Neural cell (in vitro differentiated cells): ENCODE measurements around the gene TOR2A. TPM values are rescaled to one million over a fixed set of nuclear protein-coding genes. Genes with fewer than 3 reads are reported as not detected.
A peak's percentile ranks its signal among the peaks of the same experiment; 100 is the strongest.

Experiments used
- H2AFZ ChIP-seq: fragments of 200-600, 300-800 bp; sonication (generic), shearing (Covaris generic); 2 replicates; pipeline ENCODE4 v1.6.0; 2014; ENCODE audit warnings: low read depth, mild to moderate bottlenecking, antibody characterized with exemption, low read length, moderate library complexity
- H3F3A ChIP-seq: fragments of 200-600 bp; shearing (Covaris generic); 2 replicates; pipeline ENCODE4 v1.6.1; 2016; ENCODE audit warnings: mild to moderate bottlenecking, moderate library complexity, mixed read lengths, antibody characterized with exemption, low read length; ENCODE audit not compliant: insufficient read depth, poor library complexity, severe bottlenecking
- H3K27ac ChIP-seq: fragments of 200-600, 300-800 bp; sonication (generic), shearing (Covaris generic); 2 replicates; pipeline ENCODE4 v1.5.1; 2014; ENCODE audit warnings: mild to moderate bottlenecking, low read length, moderate library complexity
- H3K27me3 ChIP-seq: fragments of 300-800, 200-600 bp; sonication (generic), shearing (Covaris generic); 2 replicates; pipeline ENCODE4 v1.6.0; 2014; ENCODE audit warnings: mild to moderate bottlenecking, low read depth, low read length, moderate library complexity; ENCODE audit not compliant: insufficient read depth
- H3K36me3 ChIP-seq: fragments of 300-800, 200-600 bp; sonication (generic), shearing (Covaris generic); 2 replicates; pipeline ENCODE4 v1.5.1; 2014; ENCODE audit warnings: mild to moderate bottlenecking, antibody characterized with exemption, low read length, moderate library complexity; ENCODE audit not compliant: insufficient read depth
- H3K4me2 ChIP-seq: fragments of 300-800, 200-600 bp; sonication (generic), shearing (Covaris generic); 2 replicates; pipeline ENCODE4 v1.6.0; 2014; ENCODE audit warnings: mild to moderate bottlenecking, low read length
- H3K4me3 ChIP-seq: fragments of 300-800, 200-600 bp; sonication (generic), shearing (Covaris generic); 2 replicates; pipeline ENCODE4 v1.5.1; 2014; ENCODE audit warnings: mild to moderate bottlenecking, low read length, moderate library complexity
- H3K79me2 ChIP-seq: fragments of 200-600 bp; shearing (Covaris generic); replicated peaks from 2 replicates; pipeline ENCODE4 v1.6.0; 2014; ENCODE audit warnings: mild to moderate bottlenecking, low read length, moderate library complexity; ENCODE audit not compliant: insufficient read depth
- H3K9ac ChIP-seq: fragments of 300-800, 200-600 bp; sonication (generic), shearing (Covaris generic); 2 replicates; pipeline ENCODE4 v1.6.1; 2016; ENCODE audit warnings: mild to moderate bottlenecking, low read length, mixed read lengths
- H3K9me2 ChIP-seq: fragments of 200-600 bp; shearing (Covaris generic); 2 replicates; pipeline ENCODE4 v1.6.1; 2016; ENCODE audit warnings: mild to moderate bottlenecking, low read length, mixed read lengths; ENCODE audit not compliant: insufficient read depth
- H3K9me3 ChIP-seq: fragments of 200-600, 300-800 bp; sonication (generic), shearing (Covaris generic); 2 replicates; pipeline ENCODE4 v1.6.1; 2016; ENCODE audit warnings: mild to moderate bottlenecking, mixed run types, low read length, moderate library complexity, mixed read lengths
- H4K20me1 ChIP-seq: fragments of 200-600 bp; shearing (Covaris generic); 2 replicates; pipeline ENCODE4 v1.6.1; 2016; ENCODE audit warnings: mild to moderate bottlenecking, mixed run types; ENCODE audit not compliant: insufficient read depth
- EP300 ChIP-seq: fragments of 450-650 bp; conservative IDR thresholded peaks from 2 replicates; pipeline ENCODE4 v1.6.1; 2014; ENCODE audit warnings: antibody characterized with exemption, mild to moderate bottlenecking, moderate library complexity; ENCODE audit not compliant: poor library complexity, severe bottlenecking
- EZH2 ChIP-seq: fragments of 200-600, 300-800 bp; shearing (Covaris generic), sonication (generic); IDR thresholded peaks from 2 replicates; pipeline ENCODE4 v1.6.1; 2014; ENCODE audit warnings: antibody characterized with exemption, low read length, borderline replicate concordance, mild to moderate bottlenecking; ENCODE audit not compliant: insufficient read depth, poor library complexity, severe bottlenecking
- MXI1 ChIP-seq: fragments of 450-650 bp; conservative IDR thresholded peaks from 2 replicates; pipeline ENCODE4 v1.6.1; 2014; ENCODE audit warnings: antibody characterized with exemption, mild to moderate bottlenecking; ENCODE audit not compliant: poor library complexity, severe bottlenecking
- POLR2AphosphoS5 ChIP-seq: IDR thresholded peaks from 2 replicates; pipeline ENCODE4 v1.6.1; 2012
- RAD21 ChIP-seq: fragments of 450-650 bp; conservative IDR thresholded peaks from 2 replicates; pipeline ENCODE4 v1.6.1; 2014; ENCODE audit warnings: antibody characterized with exemption, mild to moderate bottlenecking, moderate library complexity
- SMC3 ChIP-seq: fragments of 450-650 bp; conservative IDR thresholded peaks from 2 replicates; pipeline ENCODE4 v1.6.1; 2014; ENCODE audit warnings: antibody characterized with exemption, mild to moderate bottlenecking, moderate library complexity; ENCODE audit not compliant: poor library complexity
- TAF1 ChIP-seq: IDR thresholded peaks from 2 replicates; pipeline ENCODE4 v1.6.1; 2012; ENCODE audit warnings: low read depth
- polyA plus RNA-seq: library from polyadenylated mRNA; depleted of rRNA; stranded (reverse); fragments of >200 nt; gene quantifications from 2 replicates; pipeline ENCODE4 v1.2.3, GENCODE V29; 2014
- TF ChIP-seq, protein P1 (sequence below): fragments of 450-650 bp; IDR thresholded peaks from 2 replicates; pipeline ENCODE4 v1.5.1; 2014; ENCODE audit warnings: antibody characterized with exemption, mild to moderate bottlenecking, moderate library complexity; ENCODE audit not compliant: poor library complexity, severe bottlenecking
- TF ChIP-seq, protein P2 (sequence below): IDR thresholded peaks from 2 replicates; pipeline ENCODE4 v1.6.1; 2012; ENCODE audit warnings: borderline replicate concordance

The TOR2A gene
- polyA plus RNA-seq, 1 donor from 2014 or later, result 59.7 TPM

DNA sequence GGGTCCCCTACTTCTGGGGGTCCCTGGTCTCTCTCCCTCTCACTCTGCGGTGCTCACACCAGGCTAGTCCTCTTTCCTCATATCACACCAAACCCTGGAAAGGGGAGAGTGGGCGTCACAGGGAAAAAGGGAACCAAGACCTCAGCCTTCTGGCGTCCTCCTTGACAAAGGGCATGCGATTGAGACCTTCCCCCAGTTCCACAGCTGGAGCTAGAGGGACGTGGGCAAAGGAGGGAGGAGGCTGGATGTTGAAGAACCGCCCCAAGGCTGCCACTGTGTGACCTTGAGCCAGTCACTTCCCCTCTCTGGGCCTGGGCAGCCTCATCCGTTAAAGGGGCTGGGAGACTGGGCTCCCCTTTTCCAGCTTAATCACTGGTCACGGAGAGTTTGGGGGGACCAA lies 18.5 kb upstream of the TOR2A start:
- Histone ChIP-seq H3F3A (no peaks in the 10 kb centered on the region), H3K9ac (peak overlapping the region; percentile 100), H4K20me1 (no peaks in the 10 kb centered on the region), H3K27ac (peak overlapping the region; percentile 98), H3K9me3 (no peaks in the 10 kb centered on the region), H3K36me3 (no peaks in the 10 kb centered on the region), H3K4me3 (peak overlapping the region; percentile 100), H3K79me2 (peaks cover 26% of the 10 kb centered on the region), H3K9me2 (no peaks in the 10 kb centered on the region), H2AFZ (no peak overlapping the region), H3K4me2 (peak overlapping the region; percentile 36), H3K27me3 (no peaks in the 10 kb centered on the region)
- TF ChIP-seq, protein P1, sequence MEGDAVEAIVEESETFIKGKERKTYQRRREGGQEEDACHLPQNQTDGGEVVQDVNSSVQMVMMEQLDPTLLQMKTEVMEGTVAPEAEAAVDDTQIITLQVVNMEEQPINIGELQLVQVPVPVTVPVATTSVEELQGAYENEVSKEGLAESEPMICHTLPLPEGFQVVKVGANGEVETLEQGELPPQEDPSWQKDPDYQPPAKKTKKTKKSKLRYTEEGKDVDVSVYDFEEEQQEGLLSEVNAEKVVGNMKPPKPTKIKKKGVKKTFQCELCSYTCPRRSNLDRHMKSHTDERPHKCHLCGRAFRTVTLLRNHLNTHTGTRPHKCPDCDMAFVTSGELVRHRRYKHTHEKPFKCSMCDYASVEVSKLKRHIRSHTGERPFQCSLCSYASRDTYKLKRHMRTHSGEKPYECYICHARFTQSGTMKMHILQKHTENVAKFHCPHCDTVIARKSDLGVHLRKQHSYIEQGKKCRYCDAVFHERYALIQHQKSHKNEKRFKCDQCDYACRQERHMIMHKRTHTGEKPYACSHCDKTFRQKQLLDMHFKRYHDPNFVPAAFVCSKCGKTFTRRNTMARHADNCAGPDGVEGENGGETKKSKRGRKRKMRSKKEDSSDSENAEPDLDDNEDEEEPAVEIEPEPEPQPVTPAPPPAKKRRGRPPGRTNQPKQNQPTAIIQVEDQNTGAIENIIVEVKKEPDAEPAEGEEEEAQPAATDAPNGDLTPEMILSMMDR, result no peak
- TF ChIP-seq EZH2 (no peak), SMC3 (no peak), EP300 (no peak), RAD21 (no peak), TAF1 (no peak), POLR2AphosphoS5 (no peak), MXI1 (no peak)
- TF ChIP-seq, protein P2, sequence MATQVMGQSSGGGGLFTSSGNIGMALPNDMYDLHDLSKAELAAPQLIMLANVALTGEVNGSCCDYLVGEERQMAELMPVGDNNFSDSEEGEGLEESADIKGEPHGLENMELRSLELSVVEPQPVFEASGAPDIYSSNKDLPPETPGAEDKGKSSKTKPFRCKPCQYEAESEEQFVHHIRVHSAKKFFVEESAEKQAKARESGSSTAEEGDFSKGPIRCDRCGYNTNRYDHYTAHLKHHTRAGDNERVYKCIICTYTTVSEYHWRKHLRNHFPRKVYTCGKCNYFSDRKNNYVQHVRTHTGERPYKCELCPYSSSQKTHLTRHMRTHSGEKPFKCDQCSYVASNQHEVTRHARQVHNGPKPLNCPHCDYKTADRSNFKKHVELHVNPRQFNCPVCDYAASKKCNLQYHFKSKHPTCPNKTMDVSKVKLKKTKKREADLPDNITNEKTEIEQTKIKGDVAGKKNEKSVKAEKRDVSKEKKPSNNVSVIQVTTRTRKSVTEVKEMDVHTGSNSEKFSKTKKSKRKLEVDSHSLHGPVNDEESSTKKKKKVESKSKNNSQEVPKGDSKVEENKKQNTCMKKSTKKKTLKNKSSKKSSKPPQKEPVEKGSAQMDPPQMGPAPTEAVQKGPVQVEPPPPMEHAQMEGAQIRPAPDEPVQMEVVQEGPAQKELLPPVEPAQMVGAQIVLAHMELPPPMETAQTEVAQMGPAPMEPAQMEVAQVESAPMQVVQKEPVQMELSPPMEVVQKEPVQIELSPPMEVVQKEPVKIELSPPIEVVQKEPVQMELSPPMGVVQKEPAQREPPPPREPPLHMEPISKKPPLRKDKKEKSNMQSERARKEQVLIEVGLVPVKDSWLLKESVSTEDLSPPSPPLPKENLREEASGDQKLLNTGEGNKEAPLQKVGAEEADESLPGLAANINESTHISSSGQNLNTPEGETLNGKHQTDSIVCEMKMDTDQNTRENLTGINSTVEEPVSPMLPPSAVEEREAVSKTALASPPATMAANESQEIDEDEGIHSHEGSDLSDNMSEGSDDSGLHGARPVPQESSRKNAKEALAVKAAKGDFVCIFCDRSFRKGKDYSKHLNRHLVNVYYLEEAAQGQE, result no peak

DNA sequence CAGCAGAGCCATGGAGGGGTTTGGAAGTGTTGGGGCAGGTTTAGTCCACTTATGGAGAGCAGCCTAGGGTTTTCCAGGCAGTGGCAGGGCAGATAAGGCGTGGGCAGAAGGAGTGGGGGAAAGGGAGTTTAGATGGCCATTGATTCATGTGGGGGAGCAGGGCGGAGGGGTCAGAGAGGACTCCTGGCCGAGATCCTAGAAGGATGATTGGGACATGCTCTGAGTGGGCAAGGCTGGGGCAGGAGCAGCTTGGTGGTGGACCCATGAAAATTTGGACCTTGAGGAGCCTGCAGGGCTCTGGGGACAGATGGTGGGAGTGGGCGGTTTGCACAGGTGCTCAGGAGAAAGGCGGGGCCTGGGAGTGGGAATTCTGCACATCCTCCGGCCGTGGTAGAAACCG lies 18.1 kb upstream of the TOR2A start:
- Histone ChIP-seq H3F3A (no peaks in the 10 kb centered on the region), H3K79me2 (peaks cover 26% of the 10 kb centered on the region), H4K20me1 (no peaks in the 10 kb centered on the region), H3K4me3 (peak overlapping the region; percentile 100), H2AFZ (no peak overlapping the region), H3K9me2 (no peaks in the 10 kb centered on the region), H3K27me3 (no peaks in the 10 kb centered on the region), H3K9me3 (no peaks in the 10 kb centered on the region), H3K36me3 (no peaks in the 10 kb centered on the region), H3K27ac (peak overlapping the region; percentile 98), H3K9ac (peak overlapping the region; percentile 100), H3K4me2 (peak overlapping the region; percentile 36)
- no peak for TF ChIP-seq SMC3
- TF ChIP-seq EP300, result no peak
- no peak for TF ChIP-seq EZH2
- no peak for TF ChIP-seq TAF1
- TF ChIP-seq POLR2AphosphoS5, result no peak
- TF ChIP-seq, protein P2, result no peak
- TF ChIP-seq, protein P1, result no peak
- TF ChIP-seq RAD21, result no peak
- no peak for TF ChIP-seq MXI1
